HCT116 (cell line): ENCODE measurements around the gene PLCB1. TPM values are rescaled to one million over a fixed set of nuclear protein-coding genes. Genes with fewer than 3 reads are reported as not detected.

Source experiments
- ATAC-seq: fragments of 200-7000 bp; cut with Tn5 transposase; 2 replicates; pipeline ENCODE4 v1.9.1; 2020; ENCODE audit warnings: mild to moderate bottlenecking, moderate library complexity
- BruUV-seq: library from RNA; stranded (reverse); fragments of 400-500 nt; replicated peaks from 2 replicates; lab custom pipeline; 2021; lab: Mats Ljungman, UMichigan
- CTCF ChIA-PET: fragments of 300-600 bp; sonication (Branson Sonifier 250); formaldehyde crosslinking; loops from one replicate; lab custom pipeline; 2021; ENCODE audit warnings: antibody characterized with exemption; lab: Charles Lee
- POLR2A ChIA-PET: fragments of 300-600, 350-600 bp; sonication (Branson Sonifier 250); formaldehyde crosslinking; loops from one replicate; lab custom pipeline; 2021; ENCODE audit warnings: antibody characterized with exemption; lab: Charles Lee
- RAD21 ChIA-PET, 2 experiments: fragments of 300-600 bp; sonication (Branson Sonifier 250); formaldehyde crosslinking; loops; one replicate each; lab custom pipeline; 2023; ENCODE audit warnings: low total read pairs in 2 of 2; ENCODE audit not compliant: uncharacterized antibody in 2 of 2, unreplicated experiment in 2 of 2, low non-redundant PET in 1 of 2; lab: Charles Lee
- DNase-seq: peaks from one replicate; pipeline ENCODE4 v3.0.0-alpha.2; 2010; ENCODE audit warnings: low read depth, low spot score
- H2AFZ ChIP-seq: fragments of 200-600 bp; shearing (Covaris generic), sonication (generic); 2 replicates; pipeline ENCODE4 v1.6.1; 2017; ENCODE audit warnings: low read depth, mixed run types, mixed read lengths, antibody characterized with exemption, low read length; ENCODE audit not compliant: poor library complexity, severe bottlenecking
- H3K27ac ChIP-seq: 2 replicates; pipeline ENCODE4 v1.5.1; 2012; ENCODE audit warnings: low read depth, low read length
- H3K27me3 ChIP-seq: fragments of 200-600 bp; sonication (generic); 2 replicates; pipeline ENCODE4 v1.6.1; 2016; ENCODE audit warnings: mixed run types, low read length, mixed read lengths; ENCODE audit not compliant: insufficient read depth
- H3K36me3 ChIP-seq, 2 experiments: fragments of 200-500 bp in 1 of 2; fragments of 200-600 bp in 1 of 2; sonication (Bioruptor generic) in 1 of 2; sonication (generic) in 1 of 2; 2 replicates each; pipeline versions ENCODE4 v1.5.1 to v1.6.1; 2014 to 2016; ENCODE audit warnings: low read length in 2 of 2, inconsistent platforms in 1 of 2, mixed read lengths in 1 of 2, mixed run types in 1 of 2; ENCODE audit not compliant: insufficient read depth in 2 of 2, control insufficient read depth in 1 of 2
- H3K4me1 ChIP-seq, 2 experiments: fragments of 200-600 bp in 1 of 2; sonication (generic) in 1 of 2; 2 replicates each; pipeline versions ENCODE4 v1.5.1 to v1.6.1; 2012 to 2017; ENCODE audit warnings: low read length in 2 of 2, inconsistent platforms in 1 of 2, mild to moderate bottlenecking in 1 of 2, mixed read lengths in 1 of 2, mixed run types in 1 of 2, moderate library complexity in 1 of 2; ENCODE audit not compliant: insufficient read depth in 2 of 2, control insufficient read depth in 1 of 2
- H3K4me2 ChIP-seq: fragments of 200-600 bp; sonication (generic); 2 replicates; pipeline ENCODE4 v1.6.1; 2017; ENCODE audit warnings: mixed run types, low read length, mixed read lengths
- H3K4me3 ChIP-seq, 2 experiments: fragments of 200-600 bp in 1 of 2; sonication (generic) in 1 of 2; replicated peaks in 1 of 2; 2 replicates each; pipeline ENCODE4 v1.5.1; 2011 to 2016; ENCODE audit warnings: low read length in 2 of 2, control low read depth in 1 of 2, low read depth in 1 of 2, mild to moderate bottlenecking in 1 of 2, mixed read lengths in 1 of 2, mixed run types in 1 of 2
- H3K79me2 ChIP-seq: fragments of 200-600 bp; sonication (generic); 2 replicates; pipeline ENCODE4 v1.6.1; 2017; ENCODE audit warnings: mild to moderate bottlenecking, mixed run types, low read length, moderate library complexity, mixed read lengths; ENCODE audit not compliant: insufficient read depth
- H3K9ac ChIP-seq: fragments of 200-600 bp; sonication (generic); 2 replicates; pipeline ENCODE4 v1.6.1; 2016; ENCODE audit warnings: low read length, mixed read lengths
- H3K9me2 ChIP-seq: fragments of 200-600 bp; sonication (generic), shearing (Covaris generic); 2 replicates; pipeline ENCODE4 v1.6.1; 2017; ENCODE audit warnings: mixed run types, mild to moderate bottlenecking, moderate library complexity; ENCODE audit not compliant: insufficient read depth
- H3K9me3 ChIP-seq, 2 experiments: fragments of 200-500 bp in 1 of 2; fragments of 200-600 bp in 1 of 2; sonication (Bioruptor generic) in 1 of 2; sonication (generic) in 1 of 2; 2 replicates each; pipeline ENCODE4 v1.6.1; 2014 to 2017; ENCODE audit warnings: low read length in 2 of 2, mixed read lengths in 2 of 2, inconsistent platforms in 1 of 2, low read depth in 1 of 2, mild to moderate bottlenecking in 1 of 2, mixed run types in 1 of 2, moderate library complexity in 1 of 2; ENCODE audit not compliant: control insufficient read depth in 1 of 2, insufficient read depth in 1 of 2
- H4K20me1 ChIP-seq: fragments of 200-600 bp; sonication (generic), shearing (Covaris generic); 2 replicates; pipeline ENCODE4 v1.6.1; 2017; ENCODE audit warnings: mixed run types, mild to moderate bottlenecking, moderate library complexity; ENCODE audit not compliant: insufficient read depth
- CBX3 ChIP-seq: IDR thresholded peaks from 2 replicates; pipeline ENCODE4 v1.6.1; 2012; ENCODE audit warnings: low read depth
- CTCF ChIP-seq, 3 experiments: fragments of 200-600 bp in 1 of 3; sonication (generic) in 1 of 3; IDR thresholded peaks in 2 of 3; conservative IDR thresholded peaks in 1 of 3; 2 replicates each; pipeline ENCODE4 v1.5.1; 2012 to 2017; ENCODE audit warnings: low read depth in 2 of 3, low read length in 2 of 3, antibody characterized with exemption in 1 of 3, borderline replicate concordance in 1 of 3, control low read depth in 1 of 3, mild to moderate bottlenecking in 1 of 3, mixed read lengths in 1 of 3, mixed run types in 1 of 3, moderate library complexity in 1 of 3; ENCODE audit not compliant: insufficient read depth in 1 of 3
- EGR1 ChIP-seq: IDR thresholded peaks from 2 replicates; pipeline ENCODE4 v1.6.1; 2012; ENCODE audit warnings: low read depth
- ELF1 ChIP-seq: IDR thresholded peaks from 2 replicates; pipeline ENCODE4 v1.6.1; 2012; ENCODE audit warnings: low read depth, borderline replicate concordance
- EZH2phosphoT487 ChIP-seq: fragments of 200-600 bp; IDR thresholded peaks from 2 replicates; pipeline ENCODE4 v1.6.1; 2018; ENCODE audit warnings: antibody characterized with exemption, borderline replicate concordance
- JUND ChIP-seq: IDR thresholded peaks from 2 replicates; pipeline ENCODE4 v1.6.1; 2012
- POLR2A ChIP-seq: IDR thresholded peaks from 2 replicates; pipeline ENCODE4 v1.7.0; 2011; ENCODE audit warnings: borderline replicate concordance; ENCODE audit not compliant: insufficient read depth, insufficient read length; ENCODE audit errors: extremely low read depth
- REST ChIP-seq: IDR thresholded peaks from 2 replicates; pipeline ENCODE4 v1.6.1; 2012; ENCODE audit warnings: low read depth
- TCF7L2 ChIP-seq: IDR thresholded peaks from 2 replicates; pipeline ENCODE4 v1.7.0; 2011; ENCODE audit warnings: borderline replicate concordance, inconsistent platforms; ENCODE audit not compliant: insufficient read depth, insufficient read length; ENCODE audit errors: extremely low read depth
- YY1 ChIP-seq: IDR thresholded peaks from 2 replicates; pipeline ENCODE4 v1.6.1; 2011; ENCODE audit warnings: low read length, low read depth, moderate library complexity, mild to moderate bottlenecking; ENCODE audit not compliant: insufficient replicate concordance; ENCODE audit errors: extremely low read depth
- ZNF274 ChIP-seq: fragments of 200-500 bp; sonication (Bioruptor generic); IDR thresholded peaks from 2 replicates; pipeline ENCODE4 v1.6.1; 2014; ENCODE audit warnings: mild to moderate bottlenecking, low read depth, low read length, inconsistent platforms
- intact Hi-C: fragments of 100-400 bp; cut with micrococcal nuclease; formaldehyde crosslinking; loops from 2 replicates; pipeline ENCODE4 v1.10.0; 2022
- total RNA-seq: library from RNA; stranded (reverse); gene quantifications from one replicate; pipeline ENCODE4 v1.2.1, GENCODE V29; 2021; ENCODE audit not compliant: unreplicated experiment

The PLCB1 gene
- total RNA-seq, 1 experiment from 2014 or later = 15.8 TPM

- ChIA-PET RAD21 (no interaction called here), CTCF (no interaction called here), POLR2A (no interaction called here)
- Histone ChIP-seq H3K36me3 (no peaks in the 10 kb centered on the region), H2AFZ (no peak overlapping the region), H3K9me2 (no peaks in the 10 kb centered on the region; the same call in 1 of the 2 replicates), H3K27ac (no peak overlapping the region), H3K4me1 (no peaks in the 10 kb centered on the region), H3K9ac (no peak overlapping the region), H3K4me3 (no peak overlapping the region), H3K4me2 (no peak overlapping the region), H3K27me3 (no peaks in the 10 kb centered on the region), H3K9me3 (no peaks in the 10 kb centered on the region)
- DNase-seq (no peak), ATAC-seq (no peak)
- intact Hi-C loops = no loop called here
- BruUV-seq = no TSS peak
- TF ChIP-seq POLR2A (no peak), ELF1 (no peak), TCF7L2 (no peak), CTCF (IDR thresholded peaks at IDR 0.05 in 2 of 3, conservative IDR thresholded peaks at IDR 0.05 in 1 of 3; ENCODE audit: borderline replicate concordance in 1 of 3, insufficient read depth in 1 of 3, low read depth in 2 of 3, low read length in 2 of 3) (no peak), ZNF274 (no peak), JUND (no peak), YY1 (no peak), REST (no peak), EGR1 (no peak), EZH2phosphoT487 (no peak), CBX3 (no peak)
- TF ChIP-seq, all 23 proteins: peak for 0
- no peaks in the 10 kb centered on the region for H3K79me2 ChIP-seq
- H4K20me1 ChIP-seq = no peaks in the 10 kb centered on the region
These were observed 747.6 kb downstream of the PLCB1 start for GRCh38 chr20:8879669-8880068.
